K562 (cell line): ENCODE results near the gene SLC4A9. TPM values are rescaled to one million over a fixed set of nuclear protein-coding genes. Genes with fewer than 3 reads are reported as not detected.
A peak's percentile ranks its signal among the peaks of the same experiment; 100 is the strongest.

Experiments
- ESRRA ChIP-seq: fragments of 450-650 bp; IDR thresholded peaks from 2 replicates; pipeline ENCODE4 v1.6.1; 2014; ENCODE audit warnings: low read depth, mild to moderate bottlenecking, moderate library complexity, borderline replicate concordance
- JUND ChIP-seq, 2 experiments: IDR thresholded peaks; 2 replicates in 1 of 2; 3 replicates in 1 of 2; pipeline ENCODE4 v1.6.1; 2011; ENCODE audit warnings: borderline replicate concordance in 2 of 2, low read depth in 2 of 2, low read length in 2 of 2, improper control_type of control experiment in 1 of 2, missing biosample characterization in 1 of 2, missing genetic modification characterization in 1 of 2, missing genetic modification reagents in 1 of 2
- KDM4B ChIP-seq, 2 experiments: fragments of 450-650 bp in 1 of 2; sonication (generic) in 1 of 2; IDR thresholded peaks; 2 replicates each; pipeline ENCODE4 v1.6.1; 2016 to 2017; ENCODE audit warnings: borderline replicate concordance in 2 of 2, antibody characterized with exemption in 1 of 2, low read depth in 1 of 2, mild to moderate bottlenecking in 1 of 2
- RAD21 ChIP-seq, 2 experiments: fragments of 250-450 bp in 1 of 2; fragments of 450-650 bp in 1 of 2; sonication (Bioruptor Pico) in 1 of 2; formaldehyde crosslinking in 1 of 2; IDR thresholded peaks in 1 of 2; conservative IDR thresholded peaks in 1 of 2; 2 replicates each; pipeline versions ENCODE4 v1.4.0 to v1.8.0; 2020 to 2022; ENCODE audit warnings: mild to moderate bottlenecking in 2 of 2, moderate library complexity in 1 of 2
- RHOXF2B ChIP-seq: fragments of 250-450 bp; sonication (Bioruptor Pico); conservative IDR thresholded peaks from 2 replicates; pipeline ENCODE4 v1.5.1; 2021
- SAP30 ChIP-seq: fragments of 200-600 bp; sonication (generic); IDR thresholded peaks from 2 replicates; pipeline ENCODE4 v1.6.1; 2012; ENCODE audit warnings: borderline replicate concordance, low read depth, mild to moderate bottlenecking, moderate library complexity, low read length, control low read depth, inconsistent platforms; ENCODE audit not compliant: insufficient read depth, poor library complexity, severe bottlenecking
- ZBTB1 ChIP-seq: sonication (generic); formaldehyde crosslinking; IDR thresholded peaks from 2 replicates; pipeline ENCODE4 v1.8.1; 2023; ENCODE audit warnings: missing genetic modification reagents, low read depth, mild to moderate bottlenecking, borderline replicate concordance
- polyA plus RNA-seq, 8 experiments: library from polyadenylated mRNA; depleted of rRNA in 4 of 8; stranded (reverse) in 5 of 8; unstranded in 3 of 8; fragments of >200 nt; fragmentation: Nextera tagmentation in 2 of 8; fragmentation: Illumina TruSeq in 1 of 8; extraction: Ambion mirVana in 2 of 8; extraction: Trizol in 1 of 8; gene quantifications; 2 replicates each; pipeline versions ENCODE4 v1.2.1 to v1.2.3, GENCODE V29; 2011 to 2014; ENCODE audit warnings: inconsistent platforms in 1 of 8, missing spikeins in 1 of 8
- total RNA-seq, 7 experiments: library from RNA; depleted of rRNA in 6 of 7; stranded (reverse); fragments of >200 nt in 6 of 7; fragmentation: Illumina TruSeq in 2 of 7; extraction: Trizol in 2 of 7; gene quantifications; 2 replicates each; pipeline versions ENCODE4 v1.2.1 to v1.2.3, GENCODE V29; 2011 to 2021; ENCODE audit warnings: low replicate concordance in 1 of 7
- TF ChIP-seq, protein P1 (sequence below): fragments of 450-650 bp; IDR thresholded peaks from 2 replicates; pipeline ENCODE4 v1.7.0; 2016; ENCODE audit warnings: borderline replicate concordance
- TF ChIP-seq, protein P2 (sequence below): fragments of 250-450 bp; sonication (Bioruptor Pico); IDR thresholded peaks from 2 replicates; pipeline ENCODE4 v1.5.0; 2022; ENCODE audit warnings: mild to moderate bottlenecking
- TF ChIP-seq, protein P3 (sequence below), 2 experiments: fragments of 450-650 bp in 1 of 2; sonication (generic) in 1 of 2; formaldehyde crosslinking in 1 of 2; IDR thresholded peaks; 2 replicates each; pipeline versions ENCODE4 v1.7.1 to v1.9.0; 2016 to 2022; ENCODE audit warnings: inconsistent platforms in 1 of 2, mild to moderate bottlenecking in 1 of 2, missing genetic modification reagents in 1 of 2
- TF ChIP-seq, protein P4 (sequence below): sonication (generic); formaldehyde crosslinking; IDR thresholded peaks from 2 replicates; pipeline ENCODE4 v1.8.0; 2022; ENCODE audit warnings: missing genetic modification reagents, mild to moderate bottlenecking, moderate library complexity, borderline replicate concordance

SLC4A9 gene
- total and polyA plus RNA-seq, 9 of the 15 experiments (the other 6 are each of a cell fraction or from before 2014, with no cell fraction given): 0.05 to 0.13 TPM; not detected in 7

DNA sequence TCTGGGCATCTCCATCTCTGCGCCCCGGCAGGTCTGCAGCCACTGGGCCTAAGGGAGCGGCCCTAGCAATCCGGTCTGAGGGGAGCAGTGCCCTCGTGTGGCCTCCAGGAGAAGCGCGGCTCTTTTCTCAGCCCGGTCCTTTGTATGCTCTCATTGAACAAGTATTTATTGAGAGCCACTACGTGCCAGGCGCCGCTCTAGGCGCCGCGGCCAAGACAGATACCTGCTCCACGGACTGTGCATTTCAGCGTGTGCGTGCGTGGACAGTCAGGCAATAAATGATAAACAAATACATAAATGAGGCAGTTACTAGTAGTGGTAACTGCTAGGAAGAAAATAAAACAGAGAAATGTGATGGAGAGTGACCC lies 2.3 kb upstream of the SLC4A9 start (continued):
- TF ChIP-seq, protein P1, sequence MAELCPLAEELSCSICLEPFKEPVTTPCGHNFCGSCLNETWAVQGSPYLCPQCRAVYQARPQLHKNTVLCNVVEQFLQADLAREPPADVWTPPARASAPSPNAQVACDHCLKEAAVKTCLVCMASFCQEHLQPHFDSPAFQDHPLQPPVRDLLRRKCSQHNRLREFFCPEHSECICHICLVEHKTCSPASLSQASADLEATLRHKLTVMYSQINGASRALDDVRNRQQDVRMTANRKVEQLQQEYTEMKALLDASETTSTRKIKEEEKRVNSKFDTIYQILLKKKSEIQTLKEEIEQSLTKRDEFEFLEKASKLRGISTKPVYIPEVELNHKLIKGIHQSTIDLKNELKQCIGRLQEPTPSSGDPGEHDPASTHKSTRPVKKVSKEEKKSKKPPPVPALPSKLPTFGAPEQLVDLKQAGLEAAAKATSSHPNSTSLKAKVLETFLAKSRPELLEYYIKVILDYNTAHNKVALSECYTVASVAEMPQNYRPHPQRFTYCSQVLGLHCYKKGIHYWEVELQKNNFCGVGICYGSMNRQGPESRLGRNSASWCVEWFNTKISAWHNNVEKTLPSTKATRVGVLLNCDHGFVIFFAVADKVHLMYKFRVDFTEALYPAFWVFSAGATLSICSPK: no peak
- TF ChIP-seq RAD21 (CRISPR knock-in tag; conservative IDR thresholded peaks at IDR 0.05 in 1 of 2, IDR thresholded peaks at IDR 0.05 in 1 of 2): peak; percentile 79 to 88
- TF ChIP-seq KDM4B (IDR thresholded peaks at IDR 0.05; ENCODE audit: borderline replicate concordance in 2 of 2, low read depth in 1 of 2): no peak
- TF ChIP-seq, protein P2, sequence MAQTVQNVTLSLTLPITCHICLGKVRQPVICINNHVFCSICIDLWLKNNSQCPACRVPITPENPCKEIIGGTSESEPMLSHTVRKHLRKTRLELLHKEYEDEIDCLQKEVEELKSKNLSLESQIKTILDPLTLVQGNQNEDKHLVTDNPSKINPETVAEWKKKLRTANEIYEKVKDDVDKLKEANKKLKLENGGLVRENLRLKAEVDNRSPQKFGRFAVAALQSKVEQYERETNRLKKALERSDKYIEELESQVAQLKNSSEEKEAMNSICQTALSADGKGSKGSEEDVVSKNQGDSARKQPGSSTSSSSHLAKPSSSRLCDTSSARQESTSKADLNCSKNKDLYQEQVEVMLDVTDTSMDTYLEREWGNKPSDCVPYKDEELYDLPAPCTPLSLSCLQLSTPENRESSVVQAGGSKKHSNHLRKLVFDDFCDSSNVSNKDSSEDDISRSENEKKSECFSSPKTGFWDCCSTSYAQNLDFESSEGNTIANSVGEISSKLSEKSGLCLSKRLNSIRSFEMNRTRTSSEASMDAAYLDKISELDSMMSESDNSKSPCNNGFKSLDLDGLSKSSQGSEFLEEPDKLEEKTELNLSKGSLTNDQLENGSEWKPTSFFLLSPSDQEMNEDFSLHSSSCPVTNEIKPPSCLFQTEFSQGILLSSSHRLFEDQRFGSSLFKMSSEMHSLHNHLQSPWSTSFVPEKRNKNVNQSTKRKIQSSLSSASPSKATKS (CRISPR knock-in tag): no peak
- TF ChIP-seq ZBTB1 (CRISPR knock-in tag): 0 out of 2 replicates have a peak, but pooled peaks have one; percentile 39
- TF ChIP-seq RHOXF2B (CRISPR knock-in tag): no peak
- no peak for TF ChIP-seq ESRRA
- TF ChIP-seq, protein P3, sequence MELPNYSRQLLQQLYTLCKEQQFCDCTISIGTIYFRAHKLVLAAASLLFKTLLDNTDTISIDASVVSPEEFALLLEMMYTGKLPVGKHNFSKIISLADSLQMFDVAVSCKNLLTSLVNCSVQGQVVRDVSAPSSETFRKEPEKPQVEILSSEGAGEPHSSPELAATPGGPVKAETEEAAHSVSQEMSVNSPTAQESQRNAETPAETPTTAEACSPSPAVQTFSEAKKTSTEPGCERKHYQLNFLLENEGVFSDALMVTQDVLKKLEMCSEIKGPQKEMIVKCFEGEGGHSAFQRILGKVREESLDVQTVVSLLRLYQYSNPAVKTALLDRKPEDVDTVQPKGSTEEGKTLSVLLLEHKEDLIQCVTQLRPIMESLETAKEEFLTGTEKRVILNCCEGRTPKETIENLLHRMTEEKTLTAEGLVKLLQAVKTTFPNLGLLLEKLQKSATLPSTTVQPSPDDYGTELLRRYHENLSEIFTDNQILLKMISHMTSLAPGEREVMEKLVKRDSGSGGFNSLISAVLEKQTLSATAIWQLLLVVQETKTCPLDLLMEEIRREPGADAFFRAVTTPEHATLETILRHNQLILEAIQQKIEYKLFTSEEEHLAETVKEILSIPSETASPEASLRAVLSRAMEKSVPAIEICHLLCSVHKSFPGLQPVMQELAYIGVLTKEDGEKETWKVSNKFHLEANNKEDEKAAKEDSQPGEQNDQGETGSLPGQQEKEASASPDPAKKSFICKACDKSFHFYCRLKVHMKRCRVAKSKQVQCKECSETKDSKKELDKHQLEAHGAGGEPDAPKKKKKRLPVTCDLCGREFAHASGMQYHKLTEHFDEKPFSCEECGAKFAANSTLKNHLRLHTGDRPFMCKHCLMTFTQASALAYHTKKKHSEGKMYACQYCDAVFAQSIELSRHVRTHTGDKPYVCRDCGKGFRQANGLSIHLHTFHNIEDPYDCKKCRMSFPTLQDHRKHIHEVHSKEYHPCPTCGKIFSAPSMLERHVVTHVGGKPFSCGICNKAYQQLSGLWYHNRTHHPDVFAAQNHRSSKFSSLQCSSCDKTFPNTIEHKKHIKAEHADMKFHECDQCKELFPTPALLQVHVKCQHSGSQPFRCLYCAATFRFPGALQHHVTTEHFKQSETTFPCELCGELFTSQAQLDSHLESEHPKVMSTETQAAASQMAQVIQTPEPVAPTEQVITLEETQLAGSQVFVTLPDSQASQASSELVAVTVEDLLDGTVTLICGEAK (IDR thresholded peaks at IDR 0.05): peak; percentile 46; the same call in 1 of the 2 replicates
- TF ChIP-seq, protein P3 (CRISPR knock-in tag; IDR thresholded peaks at IDR 0.05): no peak
- TF ChIP-seq, protein P4, sequence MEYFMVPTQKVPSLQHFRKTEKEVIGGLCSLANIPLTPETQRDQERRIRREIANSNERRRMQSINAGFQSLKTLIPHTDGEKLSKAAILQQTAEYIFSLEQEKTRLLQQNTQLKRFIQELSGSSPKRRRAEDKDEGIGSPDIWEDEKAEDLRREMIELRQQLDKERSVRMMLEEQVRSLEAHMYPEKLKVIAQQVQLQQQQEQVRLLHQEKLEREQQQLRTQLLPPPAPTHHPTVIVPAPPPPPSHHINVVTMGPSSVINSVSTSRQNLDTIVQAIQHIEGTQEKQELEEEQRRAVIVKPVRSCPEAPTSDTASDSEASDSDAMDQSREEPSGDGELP: peak; percentile 77
- TF ChIP-seq JUND (IDR thresholded peaks at IDR 0.05; ENCODE audit: borderline replicate concordance, low read depth, low read length): peak; percentile 70
- TF ChIP-seq JUND (tag; IDR thresholded peaks at IDR 0.05; ENCODE audit: borderline replicate concordance, low read depth, low read length): peak; percentile 52; the same call in 2 of the 3 replicates
- TF ChIP-seq SAP30: no peak
